Measurements from ENCODE around the gene SLC10A7.

SLC10A7 gene

GRCh38 chr4:146398404-146398803 is 123.3 kb downstream of the SLC10A7 start:
- Histone ChIP-seq H3K27ac (ENCODE audit: low read length) (no peak overlapping the region), H3F3A (ENCODE audit: insufficient read depth, low read length) (no peaks in the 10 kb centered on the region), H3K9ac (ENCODE audit: low read length) (no peak overlapping the region), H3K9me2 (replicated peaks; ENCODE audit: insufficient read depth, low read length) (no peaks in the 10 kb centered on the region), H3K4me2 (ENCODE audit: low read depth, low read length) (no peak overlapping the region), H3K79me2 (ENCODE audit: low read length) (no peaks in the 10 kb centered on the region), H3K36me3 (replicated peaks; ENCODE audit: insufficient read depth, low read length) (no peaks in the 10 kb centered on the region), H3K4me3 (ENCODE audit: low read length) (no peak overlapping the region), H2AFZ (ENCODE audit: low read length) (no peak overlapping the region), H3K9me3 (replicated peaks; ENCODE audit: insufficient read depth, low read length) (no peaks in the 10 kb centered on the region), H3K27me3 (replicated peaks; ENCODE audit: insufficient read depth, low read length) (no peaks in the 10 kb centered on the region), H4K20me1 (ENCODE audit: insufficient read depth, low read length) (no peaks in the 10 kb centered on the region), H3K4me1 (ENCODE audit: low read length) (no peaks in the 10 kb centered on the region)
- no peak for DNase-seq
- TF ChIP-seq EZH2phosphoT487 (IDR thresholded peaks at IDR 0.05; ENCODE audit: low read length): no peak
- TF ChIP-seq, protein P1, sequence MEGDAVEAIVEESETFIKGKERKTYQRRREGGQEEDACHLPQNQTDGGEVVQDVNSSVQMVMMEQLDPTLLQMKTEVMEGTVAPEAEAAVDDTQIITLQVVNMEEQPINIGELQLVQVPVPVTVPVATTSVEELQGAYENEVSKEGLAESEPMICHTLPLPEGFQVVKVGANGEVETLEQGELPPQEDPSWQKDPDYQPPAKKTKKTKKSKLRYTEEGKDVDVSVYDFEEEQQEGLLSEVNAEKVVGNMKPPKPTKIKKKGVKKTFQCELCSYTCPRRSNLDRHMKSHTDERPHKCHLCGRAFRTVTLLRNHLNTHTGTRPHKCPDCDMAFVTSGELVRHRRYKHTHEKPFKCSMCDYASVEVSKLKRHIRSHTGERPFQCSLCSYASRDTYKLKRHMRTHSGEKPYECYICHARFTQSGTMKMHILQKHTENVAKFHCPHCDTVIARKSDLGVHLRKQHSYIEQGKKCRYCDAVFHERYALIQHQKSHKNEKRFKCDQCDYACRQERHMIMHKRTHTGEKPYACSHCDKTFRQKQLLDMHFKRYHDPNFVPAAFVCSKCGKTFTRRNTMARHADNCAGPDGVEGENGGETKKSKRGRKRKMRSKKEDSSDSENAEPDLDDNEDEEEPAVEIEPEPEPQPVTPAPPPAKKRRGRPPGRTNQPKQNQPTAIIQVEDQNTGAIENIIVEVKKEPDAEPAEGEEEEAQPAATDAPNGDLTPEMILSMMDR (IDR thresholded peaks at IDR 0.05; ENCODE audit: low read length): no peak
- no peak for TF ChIP-seq EZH2 (optimal IDR thresholded peaks at IDR 0.05; ENCODE audit: low read depth, low read length)

GRCh38 chr4:146389561-146389960 is 132.2 kb downstream of the SLC10A7 start:
- Histone ChIP-seq H3K27me3 (replicated peaks; ENCODE audit: insufficient read depth, low read length) (no peaks in the 10 kb centered on the region), H3K4me2 (ENCODE audit: low read depth, low read length) (no peak overlapping the region), H3K9ac (ENCODE audit: low read length) (no peak overlapping the region), H3K4me3 (ENCODE audit: low read length) (no peak overlapping the region), H3K27ac (ENCODE audit: low read length) (no peak overlapping the region), H3K9me2 (replicated peaks; ENCODE audit: insufficient read depth, low read length) (no peaks in the 10 kb centered on the region), H4K20me1 (ENCODE audit: insufficient read depth, low read length) (no peaks in the 10 kb centered on the region), H3K4me1 (ENCODE audit: low read length) (no peaks in the 10 kb centered on the region), H2AFZ (ENCODE audit: low read length) (no peak overlapping the region), H3K9me3 (replicated peaks; ENCODE audit: insufficient read depth, low read length) (no peaks in the 10 kb centered on the region), H3K36me3 (replicated peaks; ENCODE audit: insufficient read depth, low read length) (no peaks in the 10 kb centered on the region), H3F3A (ENCODE audit: insufficient read depth, low read length) (no peaks in the 10 kb centered on the region), H3K79me2 (ENCODE audit: low read length) (no peaks in the 10 kb centered on the region)
- TF ChIP-seq, protein P1 (IDR thresholded peaks at IDR 0.05; ENCODE audit: low read length): no peak
- TF ChIP-seq EZH2 (optimal IDR thresholded peaks at IDR 0.05; ENCODE audit: low read depth, low read length) (no peak), EZH2phosphoT487 (IDR thresholded peaks at IDR 0.05; ENCODE audit: low read length) (no peak)
- no peak for DNase-seq

- no peaks in the 10 kb centered on the region for H3F3A ChIP-seq (ENCODE audit: insufficient read depth, low read length)
- H4K20me1 ChIP-seq (ENCODE audit: insufficient read depth, low read length): no peaks in the 10 kb centered on the region
- H3K36me3 ChIP-seq (replicated peaks; ENCODE audit: insufficient read depth, low read length): no peaks in the 10 kb centered on the region
- H3K27ac ChIP-seq (ENCODE audit: low read length): no peak overlapping the region
- no peak overlapping the region for H3K4me3 ChIP-seq (ENCODE audit: low read length)
- H3K9ac ChIP-seq (ENCODE audit: low read length): no peak overlapping the region
- H2AFZ ChIP-seq (ENCODE audit: low read length): no peak overlapping the region
- H3K9me3 ChIP-seq (replicated peaks; ENCODE audit: insufficient read depth, low read length): no peaks in the 10 kb centered on the region
- H3K27me3 ChIP-seq (replicated peaks; ENCODE audit: insufficient read depth, low read length): no peaks in the 10 kb centered on the region
- TF ChIP-seq, protein P1 (IDR thresholded peaks at IDR 0.05; ENCODE audit: low read length): no peak
- TF ChIP-seq EZH2phosphoT487 (IDR thresholded peaks at IDR 0.05; ENCODE audit: low read length) (no peak), EZH2 (optimal IDR thresholded peaks at IDR 0.05; ENCODE audit: low read depth, low read length) (no peak)
- no peak for DNase-seq
- no peaks in the 10 kb centered on the region for H3K9me2 ChIP-seq (replicated peaks; ENCODE audit: insufficient read depth, low read length)
- no peaks in the 10 kb centered on the region for H3K4me1 ChIP-seq (ENCODE audit: low read length)
- H3K79me2 ChIP-seq (ENCODE audit: low read length): no peaks in the 10 kb centered on the region
- H3K4me2 ChIP-seq (ENCODE audit: low read depth, low read length): no peak overlapping the region
Measured at GRCh38 chr4:146382194-146382593, 139.5 kb downstream of the SLC10A7 start.
